Mesendoderm (in vitro differentiated cells): ENCODE data around the gene ARID1B.

ENCODE experiments used
- DNase-seq: peaks from one replicate; pipeline ENCODE4 v3.0.0; 2013
- H2AK5ac ChIP-seq: 2 replicates; pipeline ENCODE4 v1.6.1; 2013; ENCODE audit warnings: low read length, inconsistent platforms
- H2BK120ac ChIP-seq: 2 replicates; pipeline ENCODE4 v1.6.1; 2013; ENCODE audit warnings: low read depth, mild to moderate bottlenecking, low read length, moderate library complexity, mixed read lengths
- H2BK15ac ChIP-seq: replicated peaks from 2 replicates; pipeline ENCODE4 v1.6.1; 2013; ENCODE audit warnings: low read depth, mild to moderate bottlenecking, moderate library complexity
- H2BK5ac ChIP-seq: 2 replicates; pipeline ENCODE4 v1.6.1; 2013; ENCODE audit warnings: low read length, inconsistent platforms
- H3K18ac ChIP-seq: 2 replicates; pipeline ENCODE4 v1.6.1; 2013; ENCODE audit warnings: mild to moderate bottlenecking, low read length, mixed read lengths
- H3K23ac ChIP-seq: one replicate; pipeline ENCODE4 v1.6.1; 2013; ENCODE audit warnings: low read length
- H3K27ac ChIP-seq: 2 replicates; pipeline ENCODE4 v1.5.1; 2013; ENCODE audit warnings: low read depth, mild to moderate bottlenecking, inconsistent platforms, low read length, moderate library complexity
- H3K27me3 ChIP-seq: 2 replicates; pipeline ENCODE4 v1.6.1; 2013; ENCODE audit warnings: low read length, control low read depth, mild to moderate bottlenecking, inconsistent platforms; ENCODE audit not compliant: insufficient read depth, poor library complexity
- H3K36me3 ChIP-seq: 2 replicates; pipeline ENCODE4 v1.6.1; 2013; ENCODE audit warnings: low read length, inconsistent platforms; ENCODE audit not compliant: control insufficient read depth, insufficient read depth
- H3K4ac ChIP-seq: one replicate; pipeline ENCODE4 v1.6.1; 2013; ENCODE audit warnings: low read depth, mild to moderate bottlenecking, low read length, moderate library complexity
- H3K4me1 ChIP-seq: 2 replicates; pipeline ENCODE4 v1.6.1; 2013; ENCODE audit warnings: low read depth, low read length, inconsistent platforms; ENCODE audit not compliant: control insufficient read depth
- H3K4me2 ChIP-seq: 2 replicates; pipeline ENCODE4 v1.6.1; 2013; ENCODE audit warnings: low read length
- H3K4me3 ChIP-seq: 2 replicates; pipeline ENCODE4 v1.5.1; 2013; ENCODE audit warnings: mild to moderate bottlenecking, low read length
- H3K56ac ChIP-seq: one replicate; pipeline ENCODE4 v1.6.1; 2013; ENCODE audit warnings: low read length
- H3K79me1 ChIP-seq: 2 replicates; pipeline ENCODE4 v1.6.1; 2013; ENCODE audit warnings: low read length, inconsistent platforms
- H3K79me2 ChIP-seq: 2 replicates; pipeline ENCODE4 v1.6.1; 2013; ENCODE audit warnings: mild to moderate bottlenecking, low read length; ENCODE audit not compliant: control insufficient read depth, insufficient read depth
- H3K9ac ChIP-seq: 2 replicates; pipeline ENCODE4 v1.6.1; 2013; ENCODE audit warnings: low read length, inconsistent platforms
- H4K5ac ChIP-seq: one replicate; pipeline ENCODE4 v1.6.1; 2013; ENCODE audit warnings: low read length
- H4K8ac ChIP-seq: one replicate; pipeline ENCODE4 v1.6.1; 2013; ENCODE audit warnings: low read depth, mild to moderate bottlenecking, control low read depth, low read length, moderate library complexity
- WGBS: extraction: QIAGEN DNeasy Blood & Tissue Kit; methylation state at CpG from one replicate; pipeline ENCODE4 v1.1.7; 2013; ENCODE audit warnings: low lambda C conversion rate, missing lambda C conversion rate; ENCODE audit not compliant: insufficient coverage; ENCODE audit errors: extremely low coverage; 5-methylcytosine and 5-hydroxymethylcytosine counted together

Gene ARID1B

DNA sequence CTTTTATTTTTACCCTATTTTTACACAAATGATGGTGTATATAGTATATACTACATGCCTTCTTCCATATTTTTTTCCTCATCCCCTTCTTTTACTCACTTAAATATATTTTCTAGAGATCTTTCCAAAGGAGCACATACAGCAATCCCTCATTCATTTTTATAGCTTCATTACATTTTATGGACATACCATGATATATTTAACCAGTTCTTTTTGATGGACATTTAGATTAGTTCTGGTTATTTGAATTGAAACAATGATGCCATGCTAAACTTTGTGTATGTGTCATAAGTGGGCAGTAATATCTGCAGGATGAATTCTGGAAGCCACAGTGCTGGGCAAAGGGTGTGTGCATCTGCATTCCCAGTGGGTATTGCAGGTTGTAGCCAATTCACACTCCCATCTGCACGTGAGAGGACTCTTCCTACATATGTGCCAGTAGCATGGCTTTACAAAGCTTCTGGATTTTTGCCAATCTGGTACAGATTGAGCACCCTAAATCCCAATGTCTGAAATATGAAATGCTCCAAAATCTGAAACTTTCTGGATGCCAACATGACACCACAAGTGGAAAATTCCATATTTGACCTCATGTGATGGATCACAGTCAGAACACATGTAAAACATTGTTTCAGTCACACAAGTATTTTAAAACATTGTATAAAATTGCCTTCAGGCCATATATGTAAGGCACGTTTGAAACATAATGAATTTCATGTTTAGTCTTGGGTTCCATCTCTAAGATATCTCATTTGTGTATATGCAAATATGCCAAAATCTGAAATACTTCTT, 127.2 kb downstream of the ARID1B start:
- Histone ChIP-seq H3K9ac (no peak overlapping the region), H3K79me1 (peaks cover 12% of the 10 kb centered on the region)
- WGBS, result no CpG with 5 or more reads among the region's 2 CpGs

DNA sequence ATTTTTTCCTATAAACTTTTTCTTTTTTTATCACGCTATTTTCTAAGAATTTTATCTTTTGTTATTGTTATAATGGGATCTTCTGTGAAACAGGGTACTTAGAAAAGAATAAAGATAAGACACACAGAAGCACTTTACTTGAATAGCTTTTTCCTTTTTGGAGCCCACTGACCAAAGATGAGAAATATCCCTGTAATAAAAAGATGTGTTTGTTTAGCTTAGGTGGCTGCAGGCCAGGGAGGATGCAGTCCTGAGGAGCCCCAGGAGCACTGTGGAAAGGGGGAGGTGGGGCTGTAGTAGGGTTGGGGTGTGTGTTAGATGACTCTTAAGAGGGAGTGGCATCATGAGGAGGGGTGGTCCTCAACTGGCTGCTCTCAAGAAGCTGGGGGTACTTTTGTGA, 128.6 kb downstream of the ARID1B start:
- Histone ChIP-seq H3K4me2 (no peak overlapping the region), H2BK120ac (no peak overlapping the region), H3K4me3 (no peak overlapping the region), H2AK5ac (no peak overlapping the region), H3K79me2 (peaks cover 11% of the 10 kb centered on the region), H4K8ac (no peak overlapping the region), H3K18ac (no peak overlapping the region), H3K27me3 (no peaks in the 10 kb centered on the region), H3K4me1 (no peaks in the 10 kb centered on the region), H3K56ac (no peak overlapping the region), H2BK15ac (no peak overlapping the region), H3K9ac (no peak overlapping the region), H3K79me1 (peaks cover 8% of the 10 kb centered on the region), H3K4ac (no peak overlapping the region), H3K23ac (no peak overlapping the region), H3K36me3 (no peaks in the 10 kb centered on the region), H4K5ac (no peak overlapping the region), H2BK5ac (no peak overlapping the region), H3K27ac (no peak overlapping the region)
- no CpG with 5 or more reads among the region's 1 CpG for WGBS
- no peak for DNase-seq

More for the DNA sequence above, 127.2 kb downstream of the ARID1B start:
- no peaks in the 10 kb centered on the region for H3K27me3 ChIP-seq
- H2BK15ac ChIP-seq, result no peak overlapping the region
- H2AK5ac ChIP-seq, result no peak overlapping the region
- H3K56ac ChIP-seq, result no peak overlapping the region
- H3K36me3 ChIP-seq, result no peaks in the 10 kb centered on the region
- H3K4me2 ChIP-seq, result no peak overlapping the region
- peaks cover 11% of the 10 kb centered on the region for H3K79me2 ChIP-seq
- no peak overlapping the region for H4K8ac ChIP-seq
- no peak overlapping the region for H2BK5ac ChIP-seq
- H4K5ac ChIP-seq, result no peak overlapping the region
- no peaks in the 10 kb centered on the region for H3K4me1 ChIP-seq
- no peak overlapping the region for H3K23ac ChIP-seq
- no peak for DNase-seq
- H2BK120ac ChIP-seq, result no peak overlapping the region
- H3K4ac ChIP-seq, result no peak overlapping the region
- no peak overlapping the region for H3K27ac ChIP-seq
- no peak overlapping the region for H3K4me3 ChIP-seq
- H3K18ac ChIP-seq, result no peak overlapping the region

DNA sequence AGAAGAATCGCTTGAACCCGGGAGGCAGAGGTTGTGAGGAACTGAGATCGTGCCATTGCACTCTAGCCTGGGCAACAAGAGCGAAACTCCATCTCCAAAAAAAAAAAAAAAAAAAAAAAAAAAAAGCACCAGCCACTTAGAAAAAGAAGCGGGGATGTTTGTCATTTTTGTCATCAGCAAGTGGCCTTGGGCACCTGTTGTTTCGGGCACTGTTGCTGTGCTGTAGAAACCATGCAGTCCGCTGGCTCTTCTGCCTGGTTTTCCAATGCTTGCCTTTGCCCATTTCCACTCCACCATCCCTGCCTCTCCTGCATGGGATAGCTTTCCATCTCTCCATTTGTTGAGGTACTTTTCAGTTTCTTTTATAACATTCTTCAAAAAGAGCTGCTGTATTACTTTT, 129.3 kb downstream of the ARID1B start:
- Histone ChIP-seq H3K4me2 (no peak overlapping the region), H3K27me3 (no peaks in the 10 kb centered on the region), H3K23ac (no peak overlapping the region), H3K4ac (no peak overlapping the region), H3K56ac (no peak overlapping the region), H2BK120ac (no peak overlapping the region), H3K4me1 (no peaks in the 10 kb centered on the region), H2BK15ac (no peak overlapping the region), H3K79me2 (peaks cover 11% of the 10 kb centered on the region), H2BK5ac (no peak overlapping the region), H4K5ac (no peak overlapping the region), H3K27ac (no peak overlapping the region), H3K9ac (no peak overlapping the region), H3K4me3 (no peak overlapping the region), H3K36me3 (no peaks in the 10 kb centered on the region), H3K79me1 (peaks cover 10% of the 10 kb centered on the region), H4K8ac (no peak overlapping the region), H2AK5ac (no peak overlapping the region), H3K18ac (no peak overlapping the region)
- no CpG with 5 or more reads among the region's 7 CpGs for WGBS
- no peak for DNase-seq

DNA sequence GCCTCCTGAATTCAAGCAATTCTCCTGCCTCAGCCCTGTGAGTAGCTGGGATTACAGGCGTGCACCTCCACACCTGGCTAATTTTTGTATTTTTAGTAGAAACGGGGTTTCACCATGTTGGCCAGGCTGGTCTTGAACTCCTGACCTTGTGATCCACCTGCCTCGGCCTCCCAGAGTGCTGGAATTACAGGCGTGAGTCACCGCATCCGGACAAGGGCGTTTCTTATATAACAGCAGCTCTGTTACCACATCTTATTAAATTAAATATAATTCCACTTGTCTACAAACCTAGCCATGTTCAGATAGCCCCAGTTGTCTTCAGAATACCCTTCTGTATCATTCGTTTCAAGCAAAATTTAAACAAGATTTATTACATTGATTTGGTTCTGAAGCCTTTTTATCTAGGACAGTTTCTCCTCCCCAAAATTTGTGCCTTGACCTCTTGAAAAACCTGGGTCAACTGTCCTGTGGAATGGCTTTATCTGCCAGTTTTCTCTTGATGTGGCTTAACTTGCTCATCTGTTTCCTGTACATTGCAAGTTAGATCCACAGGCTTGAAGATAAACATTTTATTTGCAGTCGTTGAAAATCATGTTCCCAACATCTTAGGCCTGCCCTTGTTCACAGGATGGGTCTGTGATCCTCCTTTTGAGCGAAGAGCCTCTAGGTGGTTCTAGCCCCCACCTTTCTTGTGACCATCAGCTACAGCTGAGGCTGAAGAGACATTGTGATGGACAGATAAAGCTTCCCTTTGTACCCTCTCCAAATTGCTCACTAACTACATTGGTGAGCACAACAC, 132.2 kb downstream of the ARID1B start:
- Histone ChIP-seq H3K23ac (no peak overlapping the region), H3K18ac (no peak overlapping the region), H3K4me1 (peaks cover 4% of the 10 kb centered on the region), H3K4ac (no peak overlapping the region), H3K4me3 (no peak overlapping the region), H2BK5ac (no peak overlapping the region), H3K56ac (no peak overlapping the region), H4K5ac (no peak overlapping the region), H3K4me2 (no peak overlapping the region), H3K79me1 (peaks cover 15% of the 10 kb centered on the region), H2BK15ac (no peak overlapping the region), H3K36me3 (no peaks in the 10 kb centered on the region), H4K8ac (no peak overlapping the region), H3K27me3 (no peaks in the 10 kb centered on the region), H2BK120ac (no peak overlapping the region), H3K9ac (no peak overlapping the region), H3K79me2 (peaks cover 18% of the 10 kb centered on the region), H3K27ac (no peak overlapping the region), H2AK5ac (no peak overlapping the region)
- DNase-seq, result no peak
- no CpG with 5 or more reads among the region's 10 CpGs for WGBS

DNA sequence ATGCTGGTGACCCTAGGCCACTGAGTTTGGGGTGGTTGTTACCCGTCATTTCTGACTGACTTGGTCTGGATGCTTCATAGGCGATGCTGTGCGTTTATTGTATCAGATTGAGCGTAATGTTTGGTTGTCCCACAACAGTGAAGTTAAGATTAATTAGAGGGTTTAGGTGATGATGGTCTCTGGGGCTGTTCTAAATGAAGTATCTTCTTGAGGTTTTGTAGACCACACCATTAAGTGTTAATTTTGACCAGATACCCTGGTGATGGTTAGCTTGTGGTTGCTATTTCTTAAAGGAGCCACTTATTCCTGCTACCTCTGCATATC, 132.8 kb downstream of the ARID1B start:
- Histone ChIP-seq H2BK120ac (no peak overlapping the region), H3K56ac (no peak overlapping the region), H3K27me3 (no peaks in the 10 kb centered on the region), H3K9ac (no peak overlapping the region), H4K5ac (no peak overlapping the region), H3K79me1 (peaks cover 14% of the 10 kb centered on the region), H2BK15ac (no peak overlapping the region), H4K8ac (no peak overlapping the region), H3K4ac (no peak overlapping the region), H3K79me2 (peaks cover 16% of the 10 kb centered on the region), H3K4me1 (peaks cover 4% of the 10 kb centered on the region), H3K4me2 (no peak overlapping the region), H3K18ac (no peak overlapping the region), H3K4me3 (no peak overlapping the region), H3K23ac (no peak overlapping the region), H2AK5ac (no peak overlapping the region), H3K27ac (no peak overlapping the region), H3K36me3 (no peaks in the 10 kb centered on the region), H2BK5ac (no peak overlapping the region)
- DNase-seq, result no peak
- WGBS, result no CpG with 5 or more reads among the region's 4 CpGs
